Measurements from ENCODE around the gene MSRB3.

- TF ChIP-seq REST (IDR thresholded peaks at IDR 0.05) (no peak), CTCF (IDR thresholded peaks at IDR 0.05; ENCODE audit: low read depth, low read length, missing input control) (no peak)
These were observed 41.3 kb downstream of the MSRB3 start for GRCh38 chr12:65319688-65320200.

Measured in liver (tissue), 2 donors.